Measurements from ENCODE around the gene HGD. TPM values are rescaled to one million over a fixed set of nuclear protein-coding genes. Genes with fewer than 3 reads are reported as not detected.

Gene HGD
- total and polyA plus RNA-seq, 10 of the 15 experiments (the other 5 are each of a cell fraction or from before 2014, with no cell fraction given) = 0.18 to 0.81 (median 0.40) TPM; not detected in 6

- CTCF ChIA-PET = interaction anchor here (1.5 to 2.1 kb wide), 2 partner anchors 38 to 196 kb away, joined by 7 read pairs; no protein-coding TSS in a partner anchor
- WGBS (ENCODE audit: insufficient coverage, insufficient replicate concordance, low lambda C conversion rate, missing lambda C conversion rate) = 81% methylated on average over 3 of the region's 3 CpGs
- SMC1A ChIA-PET (ENCODE audit: uncharacterized antibody, unreplicated experiment) = no interaction called here
- FAIRE-seq (no peak), ATAC-seq (no peak), DNase-seq (ENCODE audit: low read depth, low spot score) (no peak)
- Histone ChIP-seq H3K4me2 (ENCODE audit: control insufficient read depth, insufficient read depth) (peak overlapping the region; percentile 6; the same call in 1 of the 2 replicates), H2AFZ (ENCODE audit: control insufficient read depth, low read depth, low read length) (no peak overlapping the region), H3K27me3 (replicated peaks in 1 of 2; ENCODE audit: control insufficient read depth in 2 of 2, insufficient read depth in 2 of 2, low read length in 1 of 2) (no peaks in the 10 kb centered on the region), H3K9me3 (replicated peaks; ENCODE audit: control insufficient read depth, insufficient read depth, low read length) (no peaks in the 10 kb centered on the region), H3K36me3 (ENCODE audit: control insufficient read depth in 2 of 2, insufficient read depth in 2 of 2, low read length in 1 of 2) (peaks cover 0 to 8% of the 10 kb centered on the region in 2 experiments; a peak in 3 of 4 replicates), H3K27ac (ENCODE audit: control insufficient read depth, insufficient read depth) (no peak overlapping the region), H3K79me2 (ENCODE audit: control insufficient read depth, insufficient read depth, low read length) (peaks cover 38% of the 10 kb centered on the region), H3K4me3 (peak overlapping the region; percentile 16; the same call in 1 of the 2 replicates), H4K20me1 (ENCODE audit: control insufficient read depth, insufficient read depth) (no peaks in the 10 kb centered on the region; the same call in 1 of the 2 replicates), H3K4me1 (ENCODE audit: control insufficient read depth, insufficient read depth, low read length) (no peaks in the 10 kb centered on the region; the same call in 1 of the 2 replicates), H3K9ac (ENCODE audit: control insufficient read depth, insufficient read depth, low read length) (no peak overlapping the region)
- TF ChIP-seq ZNF622 (IDR thresholded peaks at IDR 0.05) (no peak), CREM (IDR thresholded peaks at IDR 0.05; ENCODE audit: low read depth) (no peak), SIX5 (IDR thresholded peaks at IDR 0.05; ENCODE audit: low read depth, low read length, severe bottlenecking) (no peak), SREBF1 (IDR thresholded peaks at IDR 0.05; ENCODE audit: low read length) (no peak), NR2F1 (conservative IDR thresholded peaks at IDR 0.05) (no peak), ATF7 (IDR thresholded peaks at IDR 0.05; ENCODE audit: low read depth) (peak; percentile 38; the same call in 1 of the 2 replicates)
- RAD21 ChIA-PET (ENCODE audit: unreplicated experiment) = interaction anchor here (1.6 kb wide), 1 partner anchor 141 kb away, joined by 4 read pairs; no protein-coding TSS in a partner anchor
- no TSS peak for BruUV-seq (replicated peaks)
- in situ Hi-C loops (cut with MboI) = loop anchor here (10.0 kb wide), 1 partner anchor 196 kb away; no protein-coding TSS in a partner anchor
- POLR2A ChIA-PET = no interaction called here
- intact Hi-C loops (cut with micrococcal nuclease; ENCODE audit: unreplicated experiment) = loop anchor here (5.0 to 10.0 kb wide), 2 partner anchors 88 to 186 kb away; no protein-coding TSS in a partner anchor
Observed at GRCh38 chr3:120599211-120599610, 82.8 kb downstream of the HGD start.

Measured in GM12878 (cell line).